HG03175 (cell line): ENCODE data around the gene USP47.

ENCODE experiments used
- ATAC-seq: cut with Tn5 transposase; IDR thresholded peaks from one replicate; pipeline ENCODE4 v1.9.1; 2021; ENCODE audit warnings: mild to moderate bottlenecking, moderate library complexity; ENCODE audit not compliant: unreplicated experiment

Gene USP47

GRCh38 chr11:11979488-11980117 is 137.8 kb downstream of the USP47 start:
- no peak for ATAC-seq

- no peak for ATAC-seq
Measured at GRCh38 chr11:11980200-11980599, 138.4 kb downstream of the USP47 start.

- ATAC-seq, result no peak
Measured at GRCh38 chr11:11980841-11981308, 139.1 kb downstream of the USP47 start.

GRCh38 chr11:11981364-11981763 is 139.6 kb downstream of the USP47 start:
- no peak for ATAC-seq

GRCh38 chr11:11981840-11982239 is 140.1 kb downstream of the USP47 start:
- ATAC-seq, result no peak

GRCh38 chr11:11982461-11982860 is 140.7 kb downstream of the USP47 start:
- no peak for ATAC-seq

- no peak for ATAC-seq
Measured at GRCh38 chr11:11982975-11983374, 141.2 kb downstream of the USP47 start.

- no peak for ATAC-seq
Measured at GRCh38 chr11:11983427-11983826, 141.7 kb downstream of the USP47 start.

- ATAC-seq, result no peak
Measured at GRCh38 chr11:11984563-11984962, 142.8 kb downstream of the USP47 start.

GRCh38 chr11:11985016-11985715 is 143.4 kb downstream of the USP47 start:
- ATAC-seq, result no peak

GRCh38 chr11:11985954-11986949 is 144.5 kb downstream of the USP47 start:
- ATAC-seq, result no peak

- no peak for ATAC-seq
Measured at GRCh38 chr11:11987503-11988022, 145.8 kb downstream of the USP47 start.

- ATAC-seq, result no peak
Measured at GRCh38 chr11:11988099-11988651, 146.4 kb downstream of the USP47 start.

GRCh38 chr11:11988681-11989261 is 147.0 kb downstream of the USP47 start:
- no peak for ATAC-seq

- ATAC-seq, result no peak
Measured at GRCh38 chr11:11989774-11990744, 148.3 kb downstream of the USP47 start.

GRCh38 chr11:11992257-11993212 is 150.8 kb downstream of the USP47 start:
- ATAC-seq, result no peak

GRCh38 chr11:11993839-11994238 is 152.1 kb downstream of the USP47 start:
- no peak for ATAC-seq

GRCh38 chr11:11995601-11996000 is 153.8 kb downstream of the USP47 start:
- ATAC-seq, result no peak
